K562 (cell line): ENCODE data around the gene SIT1. TPM values are rescaled to one million over a fixed set of nuclear protein-coding genes. Genes with fewer than 3 reads are reported as not detected.

Experiments used
- ASH1L ChIP-seq: fragments of 450-650 bp; IDR thresholded peaks from 2 replicates; pipeline ENCODE4 v1.6.1; 2018; ENCODE audit warnings: borderline replicate concordance, mild to moderate bottlenecking, low read depth; ENCODE audit not compliant: partially characterized antibody
- C11orf30 ChIP-seq: fragments of 450-650 bp; IDR thresholded peaks from 2 replicates; pipeline ENCODE4 v1.6.1; 2016; ENCODE audit warnings: low read depth, mild to moderate bottlenecking
- CBX1 ChIP-seq: sonication (generic); IDR thresholded peaks from 2 replicates; pipeline ENCODE4 v1.6.1; 2016; ENCODE audit warnings: antibody characterized with exemption, low read depth, mild to moderate bottlenecking
- CREB5 ChIP-seq: fragments of 250-450 bp; sonication (Bioruptor Pico); IDR thresholded peaks from 2 replicates; pipeline ENCODE4 v1.5.0; 2020; ENCODE audit warnings: mild to moderate bottlenecking
- E2F1 ChIP-seq: sonication (generic); formaldehyde crosslinking; IDR thresholded peaks from 2 replicates; pipeline ENCODE4 v1.8.1; 2023; ENCODE audit warnings: mild to moderate bottlenecking, missing genetic modification reagents, moderate library complexity
- ELF2 ChIP-seq: fragments of 250-450 bp; sonication (Bioruptor Pico); IDR thresholded peaks from 2 replicates; pipeline ENCODE4 v1.5.0; 2021; ENCODE audit warnings: mild to moderate bottlenecking
- FOXA1 ChIP-seq: fragments of 450-650 bp; IDR thresholded peaks from 2 replicates; pipeline ENCODE4 v1.6.1; 2016; ENCODE audit warnings: mild to moderate bottlenecking, borderline replicate concordance
- GMEB1 ChIP-seq: fragments of 250-450 bp; sonication (Bioruptor Pico); IDR thresholded peaks from 2 replicates; pipeline ENCODE4 v1.4.0; 2020; ENCODE audit warnings: mild to moderate bottlenecking
- HBP1 ChIP-seq: fragments of 450-650 bp; formaldehyde crosslinking; IDR thresholded peaks from 2 replicates; pipeline ENCODE4 v1.4.0; 2022; ENCODE audit warnings: missing genetic modification characterization
- HDAC2 ChIP-seq: fragments of 450-650 bp; IDR thresholded peaks from 2 replicates; pipeline ENCODE4 v1.6.1; 2016; ENCODE audit warnings: mild to moderate bottlenecking
- HMGN3 ChIP-seq: IDR thresholded peaks from 2 replicates; pipeline ENCODE4 v1.6.1; 2011; ENCODE audit warnings: borderline replicate concordance, low read depth, mild to moderate bottlenecking, mixed read lengths, low read length; ENCODE audit not compliant: insufficient read length; ENCODE audit errors: extremely low read depth
- HOMEZ ChIP-seq: fragments of 250-450 bp; sonication (Bioruptor Pico); IDR thresholded peaks from 2 replicates; pipeline ENCODE4 v1.4.0; 2020; ENCODE audit warnings: mild to moderate bottlenecking, moderate library complexity
- LARP7 ChIP-seq: fragments of 450-650 bp; IDR thresholded peaks from 2 replicates; pipeline ENCODE4 v1.6.1; 2016
- MYNN ChIP-seq, 2 experiments: sonication (generic); formaldehyde crosslinking in 1 of 2; IDR thresholded peaks; 2 replicates each; pipeline versions ENCODE4 v1.5.0 to v1.6.1; 2016 to 2020; ENCODE audit warnings: antibody characterized with exemption in 1 of 2, missing genetic modification reagents in 1 of 2
- RHOXF2B ChIP-seq: fragments of 250-450 bp; sonication (Bioruptor Pico); conservative IDR thresholded peaks from 2 replicates; pipeline ENCODE4 v1.5.1; 2021
- SREBF1 ChIP-seq: fragments of 150-350 bp; IDR thresholded peaks from 2 replicates; pipeline ENCODE4 v1.6.1; 2014; ENCODE audit warnings: antibody characterized with exemption, low read depth, low read length, borderline replicate concordance
- TAF1 ChIP-seq: IDR thresholded peaks from 2 replicates; pipeline ENCODE4 v1.6.1; 2011; ENCODE audit warnings: mild to moderate bottlenecking, low read length, moderate library complexity; ENCODE audit not compliant: insufficient read depth, control insufficient read depth, severe bottlenecking; ENCODE audit errors: extremely low read depth
- ZNF282 ChIP-seq: sonication (generic); formaldehyde crosslinking; IDR thresholded peaks from 2 replicates; pipeline ENCODE4 v1.8.1; 2023; ENCODE audit warnings: missing genetic modification reagents
- ZNF408 ChIP-seq: fragments of 250-450 bp; sonication (Bioruptor Pico); IDR thresholded peaks from 2 replicates; pipeline ENCODE4 v1.4.0; 2020; ENCODE audit warnings: low read depth, mild to moderate bottlenecking, moderate library complexity
- ZNF707 ChIP-seq: fragments of 250-450 bp; sonication (Bioruptor Pico); conservative IDR thresholded peaks from 2 replicates; pipeline ENCODE4 v1.8.0; 2022; ENCODE audit warnings: inconsistent platforms, mild to moderate bottlenecking, moderate library complexity
- ZNF766 ChIP-seq: fragments of 200-800 bp; sonication (Bioruptor generic); conservative IDR thresholded peaks from 2 replicates; pipeline ENCODE4 v1.6.1; 2016; ENCODE audit warnings: missing genetic modification characterization, missing compliant biosample characterization
- polyA plus RNA-seq, 8 experiments: library from polyadenylated mRNA; depleted of rRNA in 4 of 8; stranded (reverse) in 5 of 8; unstranded in 3 of 8; fragments of >200 nt; fragmentation: Nextera tagmentation in 2 of 8; fragmentation: Illumina TruSeq in 1 of 8; extraction: Ambion mirVana in 2 of 8; extraction: Trizol in 1 of 8; gene quantifications; 2 replicates each; pipeline versions ENCODE4 v1.2.1 to v1.2.3, GENCODE V29; 2011 to 2014; ENCODE audit warnings: inconsistent platforms in 1 of 8, missing spikeins in 1 of 8
- total RNA-seq, 7 experiments: library from RNA; depleted of rRNA in 6 of 7; stranded (reverse); fragments of >200 nt in 6 of 7; fragmentation: Illumina TruSeq in 2 of 7; extraction: Trizol in 2 of 7; gene quantifications; 2 replicates each; pipeline versions ENCODE4 v1.2.1 to v1.2.3, GENCODE V29; 2011 to 2021; ENCODE audit warnings: low replicate concordance in 1 of 7

SIT1 gene
- total and polyA plus RNA-seq, 9 of the 15 experiments (the other 6 are each of a cell fraction or from before 2014, with no cell fraction given), result not detected

- 0 out of 2 replicates have a peak, but pooled peaks have one; percentile 9 for TF ChIP-seq HDAC2
- TF ChIP-seq ZNF707, result no peak
- 0 out of 2 replicates have a peak, but pooled peaks have one; percentile 39 for TF ChIP-seq MYNN (IDR thresholded peaks at IDR 0.05)
- TF ChIP-seq MYNN (CRISPR knock-in tag; IDR thresholded peaks at IDR 0.05), result no peak
- peak; percentile 22 for TF ChIP-seq TAF1
- no peak for TF ChIP-seq FOXA1
- no peak for TF ChIP-seq RHOXF2B (CRISPR knock-in tag)
- TF ChIP-seq E2F1 (CRISPR knock-in tag), result no peak
- peak; percentile 70 for TF ChIP-seq HMGN3
- TF ChIP-seq CREB5 (CRISPR knock-in tag), result no peak
- no peak for TF ChIP-seq LARP7
- TF ChIP-seq SREBF1, result no peak; the same call in 1 of the 2 replicates
- TF ChIP-seq HBP1 (CRISPR knock-in tag), result 0 out of 2 replicates have a peak, but pooled peaks have one; percentile 29
- TF ChIP-seq C11orf30, result peak; percentile 73; the same call in 1 of the 2 replicates
- TF ChIP-seq ZNF282 (CRISPR knock-in tag), result no peak
- no peak for TF ChIP-seq ZNF766
- no peak for TF ChIP-seq ASH1L
- 0 out of 2 replicates have a peak, but pooled peaks have one; percentile 62 for TF ChIP-seq CBX1
- TF ChIP-seq GMEB1 (CRISPR knock-in tag), result no peak
- no peak for TF ChIP-seq ELF2
- no peak for TF ChIP-seq ZNF408
- no peak for TF ChIP-seq HOMEZ (CRISPR knock-in tag)
Observed at GRCh38 chr9:35603986-35604577, 46.6 kb downstream of the SIT1 start (continued).
